ENCODE results near the gene FSTL3. TPM values are rescaled to one million over a fixed set of nuclear protein-coding genes. Genes with fewer than 3 reads are reported as not detected.
A peak's percentile ranks its signal among the peaks of the same experiment; 100 is the strongest.
"Not testable (repeated sequence)": the region's sequence is repeated elsewhere in the genome, so short reads cannot be mapped to it uniquely, and the experiment has no call there.

Gene FSTL3
- total RNA-seq = 7.2 and 7.7 TPM in 2 replicates

DNA sequence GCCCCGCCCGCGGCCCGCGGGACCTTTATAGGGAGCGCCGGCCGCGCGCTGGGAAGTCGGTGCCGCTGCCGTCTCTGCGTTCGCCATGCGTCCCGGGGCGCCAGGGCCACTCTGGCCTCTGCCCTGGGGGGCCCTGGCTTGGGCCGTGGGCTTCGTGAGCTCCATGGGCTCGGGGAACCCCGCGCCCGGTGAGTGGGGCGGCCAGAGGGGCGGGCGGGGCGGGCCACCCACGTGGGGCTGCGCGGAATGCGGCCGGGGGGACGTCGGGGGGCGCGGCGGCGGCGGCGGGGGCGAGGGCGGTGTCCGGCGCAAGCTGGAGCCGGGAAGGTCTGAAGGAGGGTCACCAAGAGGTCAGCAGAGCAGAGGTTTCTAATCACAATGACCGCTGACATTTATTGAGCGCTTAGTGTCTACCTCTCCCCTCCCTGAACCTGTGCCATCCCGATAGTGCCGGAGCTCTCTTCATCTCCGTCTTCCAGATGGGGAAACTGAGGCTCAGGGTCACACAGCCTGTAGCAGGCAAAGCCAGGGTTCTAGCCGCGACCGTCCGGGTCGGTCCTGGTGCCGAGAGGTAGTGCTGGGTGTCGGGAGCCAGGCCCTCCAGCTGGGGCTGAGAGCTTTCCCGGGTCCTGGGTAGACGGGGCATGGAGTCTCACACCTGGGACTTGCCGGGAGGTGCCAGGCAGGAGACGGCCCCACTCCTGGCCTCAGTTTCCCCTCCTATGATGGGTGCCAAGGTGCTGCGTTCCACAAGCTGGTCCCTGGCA, at the start of gene FSTL3:
Gene FSTL3, plus strand, starts transcription at position 54 of the 767 bp plus-strand sequence. Its CDS starts 32 bp downstream, at position 86.
- H3K9me3 Mint-ChIP-seq = no peaks in the 10 kb centered on the region
- no peak within 1 kb of the TSS for H3K27ac Mint-ChIP-seq
- peaks cover 13% of the 10 kb centered on the region for H3K27me3 Mint-ChIP-seq
- intact Hi-C loops (cut with micrococcal nuclease) = no loop called here
- no peak for DNase-seq
- no peaks in the 10 kb centered on the region for H3K36me3 Mint-ChIP-seq (ENCODE audit: low read depth)
- peaks cover 4% of the 10 kb centered on the region for H3K4me1 Mint-ChIP-seq
- H3K4me3 Mint-ChIP-seq = no peak within 1 kb of the TSS

DNA sequence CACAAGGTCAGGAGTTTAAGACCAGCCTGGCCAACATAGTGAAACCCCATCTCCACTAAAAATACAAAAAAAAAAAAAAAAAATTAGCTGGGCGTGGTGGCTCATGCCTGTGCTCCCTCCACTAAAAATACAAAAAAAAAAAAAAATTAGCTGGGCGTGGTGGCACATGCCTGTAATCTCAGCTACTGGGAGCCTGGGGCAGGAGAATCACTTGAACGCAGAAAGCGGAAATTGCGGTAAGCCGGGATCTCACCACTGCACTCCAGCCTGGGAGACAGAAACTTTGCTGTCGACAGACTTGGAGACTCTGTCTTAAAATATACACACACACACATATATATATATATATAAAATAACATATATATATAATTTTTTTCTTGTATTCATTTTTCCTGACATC, 49.6 kb upstream of the FSTL3 start:
- intact Hi-C loops (cut with micrococcal nuclease); H3K4me1 Mint-ChIP-seq; H3K4me3 Mint-ChIP-seq; H3K9me3 Mint-ChIP-seq; DNase-seq; H3K27ac Mint-ChIP-seq; H3K27me3 Mint-ChIP-seq: not testable (repeated sequence)
- H3K36me3 Mint-ChIP-seq (ENCODE audit: low read depth) = peaks cover 35% of the 10 kb centered on the region

DNA sequence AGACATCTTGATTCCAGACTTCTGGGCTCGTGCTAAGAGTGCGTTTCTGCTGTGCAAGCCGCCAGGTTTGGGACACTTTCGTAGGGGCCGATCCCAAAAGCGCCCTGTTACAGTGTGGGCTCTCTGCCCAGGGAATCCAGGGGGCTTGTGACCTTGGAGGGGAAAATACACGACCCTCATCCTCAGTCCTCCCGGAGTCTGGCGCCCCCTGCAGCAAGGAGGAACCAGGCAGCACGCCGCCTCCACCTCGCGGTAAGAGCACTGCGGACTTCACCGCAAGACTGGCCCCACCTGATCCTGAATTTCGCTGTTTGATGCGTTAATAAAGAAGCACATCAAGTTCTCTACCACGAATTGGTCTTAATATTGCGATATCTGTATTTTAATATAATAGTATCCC, 48.0 kb upstream of the FSTL3 start:
- Mint-ChIP-seq H3K9me3 (no peaks in the 10 kb centered on the region), H3K4me3 (no peak overlapping the region), H3K36me3 (ENCODE audit: low read depth) (peaks cover 42% of the 10 kb centered on the region), H3K4me1 (peaks cover 8% of the 10 kb centered on the region), H3K27ac (no peak overlapping the region), H3K27me3 (no peaks in the 10 kb centered on the region)
- peak; percentile 69 for DNase-seq
- intact Hi-C loops (cut with micrococcal nuclease) = no loop called here

- H3K27me3 Mint-ChIP-seq, H3K9me3 Mint-ChIP-seq: not testable (repeated sequence)
- H3K36me3 Mint-ChIP-seq (ENCODE audit: low read depth) = peaks cover 41% of the 10 kb centered on the region
Observed at GRCh38 chr19:629515-629914, 46.7 kb upstream of the FSTL3 start.

DNA sequence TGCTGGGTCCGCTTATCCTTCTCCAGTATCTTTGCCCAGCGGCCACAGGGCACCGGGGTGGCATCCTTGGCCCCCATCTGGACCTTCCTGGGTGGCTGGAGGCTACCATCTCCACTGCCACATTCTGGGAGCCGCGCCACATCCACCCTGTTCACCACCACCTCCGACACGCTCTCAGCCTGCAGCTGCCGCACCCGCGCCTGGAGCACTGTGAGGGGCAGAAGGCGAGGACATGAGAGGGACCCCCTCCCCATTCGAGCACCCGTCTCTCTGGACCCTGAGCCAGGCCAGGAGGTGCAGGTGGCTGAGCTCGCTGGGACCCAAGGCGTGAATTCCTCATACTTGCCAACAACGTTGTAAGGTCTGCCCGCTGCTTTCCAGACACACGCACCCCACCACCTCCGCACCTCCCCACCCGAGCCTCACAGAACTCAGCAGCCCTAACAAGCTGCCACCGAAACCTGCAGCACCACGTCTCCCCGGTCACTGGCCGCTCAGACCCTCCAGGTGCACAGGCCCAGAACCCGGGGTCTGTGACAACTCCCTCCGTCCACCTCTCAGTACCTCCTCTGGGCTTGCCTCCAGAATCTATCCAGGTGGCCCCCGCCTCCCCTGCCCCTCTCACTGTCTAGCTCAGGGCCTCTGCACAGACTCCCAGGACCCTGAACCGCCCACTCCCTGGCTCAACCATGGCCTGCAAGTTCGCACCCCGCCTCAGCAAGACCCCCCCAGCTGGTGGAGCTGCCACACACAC, 46.1 kb upstream of the FSTL3 start:
- peaks cover 41% of the 10 kb centered on the region for H3K36me3 Mint-ChIP-seq (ENCODE audit: low read depth)
- intact Hi-C loops (cut with micrococcal nuclease) = loop anchor here (5.0 kb wide), 1 partner anchor 98 kb away; the partner anchor contains the start of gene CDC34
- peaks cover 17% of the 10 kb centered on the region for H3K4me1 Mint-ChIP-seq
- no peaks in the 10 kb centered on the region for H3K9me3 Mint-ChIP-seq
- H3K4me3 Mint-ChIP-seq = no peak overlapping the region
- no peak for DNase-seq
- H3K27me3 Mint-ChIP-seq = no peaks in the 10 kb centered on the region
- no peak overlapping the region for H3K27ac Mint-ChIP-seq

More at GRCh38 chr19:629515-629914, 46.7 kb upstream of the FSTL3 start:
- H3K4me3 Mint-ChIP-seq; intact Hi-C loops (cut with micrococcal nuclease); H3K27ac Mint-ChIP-seq; DNase-seq: not testable (repeated sequence)
- peaks cover 17% of the 10 kb centered on the region for H3K4me1 Mint-ChIP-seq

GRCh38 chr19:632579-633067, 43.6 kb upstream of the FSTL3 start:
- intact Hi-C loops (cut with micrococcal nuclease) = loop anchor here (1.0 to 5.0 kb wide), 5 partner anchors 30 to 165 kb away; partner anchors contain the start of genes BSG, CDC34 and PTBP1
- no peaks in the 10 kb centered on the region for H3K9me3 Mint-ChIP-seq
- H3K36me3 Mint-ChIP-seq (ENCODE audit: low read depth) = peaks cover 33% of the 10 kb centered on the region
- peak overlapping the region; percentile 98 for H3K4me3 Mint-ChIP-seq
- H3K27me3 Mint-ChIP-seq = no peaks in the 10 kb centered on the region
- H3K4me1 Mint-ChIP-seq = peaks cover 16% of the 10 kb centered on the region
- H3K27ac Mint-ChIP-seq = peak overlapping the region; percentile 97
- peak; percentile 77 for DNase-seq

DNA sequence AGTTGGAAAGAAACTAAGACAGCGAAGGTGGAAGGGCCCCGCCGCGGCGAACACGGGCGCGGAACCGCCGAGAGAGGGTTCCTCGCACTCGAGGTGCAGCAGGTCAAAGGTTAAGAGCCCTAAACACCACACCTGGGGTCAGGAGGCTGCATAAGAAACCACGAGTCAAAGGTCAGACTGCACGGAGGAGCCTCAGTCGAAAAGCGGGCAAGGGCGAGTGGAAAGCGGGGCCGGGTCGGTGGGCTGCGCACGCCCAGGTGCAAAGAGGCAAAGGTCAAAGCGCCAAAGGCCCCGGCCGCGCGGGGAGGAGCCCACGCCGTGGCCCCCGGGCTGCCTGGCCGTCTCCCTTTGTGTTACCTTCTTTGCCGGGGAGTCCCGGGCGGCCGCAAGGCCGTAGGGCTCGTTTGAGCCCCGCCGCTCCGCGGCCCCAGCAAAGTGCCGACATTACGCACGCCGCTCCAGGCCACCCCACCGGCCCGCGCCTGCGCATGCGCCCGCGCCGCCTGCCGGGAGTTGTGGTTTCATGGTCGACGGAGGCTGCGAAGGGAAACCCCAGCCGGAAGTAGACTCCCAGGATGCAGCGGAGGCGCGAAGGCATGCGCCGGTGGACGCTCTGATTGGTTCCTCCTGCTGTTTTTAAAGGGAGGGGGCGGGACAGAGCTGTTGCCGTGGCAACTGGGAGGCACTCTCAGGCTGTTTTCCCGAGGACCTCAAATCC, 43.0 kb upstream of the FSTL3 start, which contains the start of gene POLRMT:
Gene POLRMT, minus strand, starts transcription at position 470 of the 718 bp plus-strand sequence. Its CDS starts 25 bp downstream, at position 445.
- Mint-ChIP-seq H3K4me1 (peaks cover 17% of the 10 kb centered on the region), H3K27me3 (no peaks in the 10 kb centered on the region), H3K9me3 (no peaks in the 10 kb centered on the region), H3K4me3 (peak within 1 kb of the TSS; percentile 98), H3K36me3 (ENCODE audit: low read depth) (peaks cover 30% of the 10 kb centered on the region), H3K27ac (peak within 1 kb of the TSS; percentile 97)
- DNase-seq = peak; percentile 99
- intact Hi-C loops (cut with micrococcal nuclease) = loop anchor here (1.0 to 5.0 kb wide), 5 partner anchors 29 to 164 kb away; partner anchors contain the start of genes BSG, CDC34 and PTBP1

- Mint-ChIP-seq H3K27me3 (no peaks in the 10 kb centered on the region), H3K9me3 (no peaks in the 10 kb centered on the region), H3K27ac (peak overlapping the region; percentile 97), H3K36me3 (ENCODE audit: low read depth) (peaks cover 22% of the 10 kb centered on the region), H3K4me1 (peaks cover 14% of the 10 kb centered on the region), H3K4me3 (peak overlapping the region; percentile 98)
- intact Hi-C loops (cut with micrococcal nuclease) = loop anchor here (1.0 to 5.0 kb wide), 5 partner anchors 28 to 163 kb away; partner anchors contain the start of genes BSG, CDC34 and PTBP1
- DNase-seq = no peak
Observed at GRCh38 chr19:633786-634639, 42.2 kb upstream of the FSTL3 start.

GRCh38 chr19:634975-635652, 41.1 kb upstream of the FSTL3 start:
- H3K36me3 Mint-ChIP-seq (ENCODE audit: low read depth) = peaks cover 18% of the 10 kb centered on the region
- no peak overlapping the region for H3K27ac Mint-ChIP-seq
- intact Hi-C loops (cut with micrococcal nuclease) = loop anchor here (5.0 kb wide), 1 partner anchor 103 kb away; the partner anchor contains the start of gene CDC34
- peaks cover 18% of the 10 kb centered on the region for H3K4me1 Mint-ChIP-seq
- no peak for DNase-seq
- peaks cover 3% of the 10 kb centered on the region for H3K27me3 Mint-ChIP-seq
- no peaks in the 10 kb centered on the region for H3K9me3 Mint-ChIP-seq
- no peak overlapping the region for H3K4me3 Mint-ChIP-seq

- H3K4me3 Mint-ChIP-seq = peak overlapping the region; percentile 90
Observed at GRCh38 chr19:638906-639252, 37.3 kb upstream of the FSTL3 start.

GRCh38 chr19:639253-640160, 36.7 kb upstream of the FSTL3 start, which contains the start of gene FGF22:
Gene FGF22, plus strand, starts transcription at chr19:639879. Its CDS starts 47 bp downstream, at chr19:639926.
- peaks cover 1% of the 10 kb centered on the region for H3K36me3 Mint-ChIP-seq (ENCODE audit: low read depth)
- DNase-seq = peak; percentile 97
- H3K9me3 Mint-ChIP-seq = no peaks in the 10 kb centered on the region
- peak within 1 kb of the TSS; percentile 82 for H3K27ac Mint-ChIP-seq
- peaks cover 6% of the 10 kb centered on the region for H3K4me1 Mint-ChIP-seq
- H3K4me3 Mint-ChIP-seq = peak within 1 kb of the TSS; percentile 90
- intact Hi-C loops (cut with micrococcal nuclease) = loop anchor here (1.0 kb wide), 2 partner anchors 28 to 41 kb away; no protein-coding TSS in a partner anchor
- H3K27me3 Mint-ChIP-seq = peaks cover 3% of the 10 kb centered on the region

More at GRCh38 chr19:638906-639252, 37.3 kb upstream of the FSTL3 start:
- Mint-ChIP-seq H3K36me3 (ENCODE audit: low read depth) (peaks cover 1% of the 10 kb centered on the region), H3K9me3 (no peaks in the 10 kb centered on the region), H3K27ac (no peak overlapping the region), H3K27me3 (peaks cover 3% of the 10 kb centered on the region), H3K4me1 (peaks cover 10% of the 10 kb centered on the region)
- DNase-seq = no peak
- intact Hi-C loops (cut with micrococcal nuclease) = loop anchor here (1.0 kb wide), 2 partner anchors 28 to 41 kb away; no protein-coding TSS in a partner anchor

Measured in activated CD4-positive, alpha-beta T cell treated with anti-CD3 and anti-CD28 coated beads, Interleukin-2, amount 10 ng/mL, durations not matched to agents 24 days and 14 days (primary cell).